DND-41 (cell line): ENCODE results near the gene SNRPB2.

Source experiments
- ATAC-seq: fragments of 200-7000 bp; cut with Tn5 transposase; 3 replicates; pipeline ENCODE4 v1.9.1; 2021; ENCODE audit warnings: low read depth; ENCODE audit not compliant: insufficient read depth
- DNase-seq: peaks from one replicate; pipeline ENCODE4 v3.0.0-alpha.2; 2020
- H2AFZ ChIP-seq: 2 replicates; pipeline ENCODE4 v1.6.0; 2012; ENCODE audit warnings: low read depth, low read length
- H3K27ac ChIP-seq: 2 replicates; pipeline ENCODE4 v1.5.1; 2012; ENCODE audit warnings: low read length, inconsistent platforms
- H3K27me3 ChIP-seq: fragments of 200-600 bp; sonication (generic); 2 replicates; pipeline ENCODE4 v1.6.0; 2012; ENCODE audit warnings: low read length, mild to moderate bottlenecking, inconsistent platforms; ENCODE audit not compliant: insufficient read depth, poor library complexity
- H3K36me3 ChIP-seq: 2 replicates; pipeline ENCODE4 v1.5.1; 2012; ENCODE audit warnings: low read length, inconsistent platforms; ENCODE audit not compliant: insufficient read depth
- H3K4me1 ChIP-seq: 2 replicates; pipeline ENCODE4 v1.5.1; 2012; ENCODE audit warnings: mild to moderate bottlenecking, low read length; ENCODE audit not compliant: insufficient read depth
- H3K4me2 ChIP-seq: 2 replicates; pipeline ENCODE4 v1.6.0; 2012; ENCODE audit warnings: mild to moderate bottlenecking, moderate library complexity, low read length, inconsistent platforms; ENCODE audit not compliant: insufficient read depth
- H3K4me3 ChIP-seq, 2 experiments: fragments of 200-600 bp in 1 of 2; shearing (Covaris generic) in 1 of 2; 2 replicates each; pipeline ENCODE4 v1.5.1; 2012 to 2016; ENCODE audit warnings: inconsistent platforms in 2 of 2, low read length in 2 of 2, mild to moderate bottlenecking in 2 of 2, low read depth in 1 of 2, moderate library complexity in 1 of 2
- H3K79me2 ChIP-seq: 2 replicates; pipeline ENCODE4 v1.6.0; 2012; ENCODE audit warnings: low read length, inconsistent platforms; ENCODE audit not compliant: insufficient read depth
- H3K9ac ChIP-seq: 2 replicates; pipeline ENCODE4 v1.6.0; 2012; ENCODE audit warnings: low read depth, mild to moderate bottlenecking, inconsistent platforms, low read length, moderate library complexity
- H3K9me3 ChIP-seq: 2 replicates; pipeline ENCODE4 v1.5.1; 2012; ENCODE audit warnings: low read length, moderate library complexity, mild to moderate bottlenecking, inconsistent platforms; ENCODE audit not compliant: insufficient read depth, severe bottlenecking
- H4K20me1 ChIP-seq: 2 replicates; pipeline ENCODE4 v1.6.0; 2012; ENCODE audit warnings: low read length; ENCODE audit not compliant: insufficient read depth
- CTCF ChIP-seq: IDR thresholded peaks from 2 replicates; pipeline ENCODE4 v1.5.1; 2012; ENCODE audit warnings: borderline replicate concordance, low read length, moderate library complexity, mild to moderate bottlenecking; ENCODE audit not compliant: poor library complexity, severe bottlenecking; ENCODE audit errors: extremely low read depth
- EZH2 ChIP-seq: IDR thresholded peaks from 3 replicates; pipeline ENCODE4 v1.6.1; 2012; ENCODE audit warnings: borderline replicate concordance, low read depth, mild to moderate bottlenecking, moderate library complexity, low read length, inconsistent platforms; ENCODE audit not compliant: severe bottlenecking

SNRPB2 gene

GRCh38 chr20:16732506-16733152, 2.8 kb downstream of the SNRPB2 start:
- Histone ChIP-seq H3K4me2 (peak overlapping the region; percentile 35; the same call in 1 of the 2 replicates), H3K4me1 (peaks cover 40% of the 10 kb centered on the region), H3K36me3 (peaks cover 58% of the 10 kb centered on the region), H3K79me2 (peaks cover 65% of the 10 kb centered on the region), H3K4me3 (no peak overlapping the region), H3K27me3 (no peaks in the 10 kb centered on the region), H3K9ac (no peak overlapping the region), H4K20me1 (peaks cover 32% of the 10 kb centered on the region; the same call in 1 of the 2 replicates), H2AFZ (no peak overlapping the region), H3K27ac (no peak overlapping the region), H3K9me3 (peaks cover 8% of the 10 kb centered on the region)
- ATAC-seq (peak; percentile 54), DNase-seq (peak; percentile 23)
- no peak for TF ChIP-seq CTCF
- TF ChIP-seq EZH2, result no peak

GRCh38 chr20:16740365-16741072, 10.7 kb downstream of the SNRPB2 start:
- DNase-seq, result no peak
- TF ChIP-seq CTCF, result no peak
- no peak for TF ChIP-seq EZH2
- H3K79me2 ChIP-seq, result peaks cover 9% of the 10 kb centered on the region; the same call in 1 of the 2 replicates
- H3K4me1 ChIP-seq, result no peaks in the 10 kb centered on the region
- ATAC-seq, result no peak
- no peak overlapping the region for H3K27ac ChIP-seq
- no peak overlapping the region for H2AFZ ChIP-seq
- H4K20me1 ChIP-seq, result peaks cover 8% of the 10 kb centered on the region; the same call in 1 of the 2 replicates
- no peaks in the 10 kb centered on the region for H3K9me3 ChIP-seq
- peaks cover 59% of the 10 kb centered on the region for H3K36me3 ChIP-seq
- H3K4me2 ChIP-seq, result no peak overlapping the region
- H3K27me3 ChIP-seq, result no peaks in the 10 kb centered on the region
- no peak overlapping the region for H3K9ac ChIP-seq
- no peak overlapping the region for H3K4me3 ChIP-seq

- Histone ChIP-seq H3K27me3 (no peaks in the 10 kb centered on the region), H3K9ac (no peak overlapping the region), H3K4me2 (no peak overlapping the region), H3K79me2 (no peaks in the 10 kb centered on the region), H3K9me3 (no peaks in the 10 kb centered on the region), H3K27ac (no peak overlapping the region), H3K36me3 (peaks cover 26% of the 10 kb centered on the region), H4K20me1 (no peaks in the 10 kb centered on the region), H3K4me1 (no peaks in the 10 kb centered on the region), H2AFZ (no peak overlapping the region), H3K4me3 (no peak overlapping the region)
- DNase-seq (no peak), ATAC-seq (no peak)
- TF ChIP-seq CTCF (no peak), EZH2 (no peak)
Measured at GRCh38 chr20:16744178-16744807, 14.5 kb downstream of the SNRPB2 start.
